GM18873 (cell line): ENCODE results near the gene CCNL2.
"Not testable (repeated sequence)": the region's sequence is repeated elsewhere in the genome, so short reads cannot be mapped to it uniquely, and the experiment has no call there.

ENCODE experiments used
- ATAC-seq: cut with Tn5 transposase; IDR thresholded peaks from one replicate; pipeline ENCODE4 v1.9.1; 2021; ENCODE audit warnings: mild to moderate bottlenecking, moderate library complexity, moderate number of reproducible peaks; ENCODE audit not compliant: unreplicated experiment, low FRiP score

CCNL2 gene

DNA sequence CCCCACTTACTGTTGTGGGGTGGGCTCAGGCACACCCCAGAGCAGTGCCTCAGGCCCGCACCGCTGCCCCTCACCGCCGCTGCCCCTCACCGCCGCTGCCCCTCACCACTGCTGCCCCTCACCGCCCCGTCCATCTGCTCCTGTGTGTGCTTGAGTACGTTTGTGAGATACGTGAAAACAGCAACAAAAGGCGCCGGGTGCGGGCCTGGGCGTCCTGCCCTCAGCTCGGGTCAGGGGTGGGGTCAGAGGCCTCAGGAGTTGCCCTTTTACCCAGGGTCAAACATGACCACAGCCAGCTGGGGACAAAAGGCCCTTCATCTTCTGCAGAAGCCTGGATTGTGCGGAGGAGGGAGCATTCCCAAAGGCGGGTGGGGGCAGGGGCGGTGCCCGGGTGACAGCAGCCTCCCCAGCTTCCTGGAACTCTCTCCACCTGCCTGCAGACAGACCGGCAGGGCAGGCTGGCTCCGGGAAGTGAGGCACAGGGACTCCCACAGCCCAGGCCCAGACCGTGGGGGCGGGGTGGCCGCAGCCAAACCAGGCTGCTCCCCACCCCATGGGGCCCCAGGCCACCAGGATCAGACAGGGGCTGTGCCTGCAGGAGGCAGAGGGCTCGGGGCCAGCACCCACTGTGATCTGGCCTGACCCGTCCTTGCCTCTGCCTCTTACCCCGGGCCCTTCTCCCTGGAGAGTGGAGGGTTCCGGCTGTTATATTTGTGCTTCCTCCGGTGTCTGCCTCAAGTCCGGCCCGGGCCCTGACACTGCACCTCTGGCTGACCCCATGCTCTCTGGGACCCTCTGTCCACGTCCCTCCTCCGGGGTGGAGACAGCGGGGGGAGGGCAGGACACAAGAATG is 34.0 kb upstream of the CCNL2 start:
- no peak for ATAC-seq

DNA sequence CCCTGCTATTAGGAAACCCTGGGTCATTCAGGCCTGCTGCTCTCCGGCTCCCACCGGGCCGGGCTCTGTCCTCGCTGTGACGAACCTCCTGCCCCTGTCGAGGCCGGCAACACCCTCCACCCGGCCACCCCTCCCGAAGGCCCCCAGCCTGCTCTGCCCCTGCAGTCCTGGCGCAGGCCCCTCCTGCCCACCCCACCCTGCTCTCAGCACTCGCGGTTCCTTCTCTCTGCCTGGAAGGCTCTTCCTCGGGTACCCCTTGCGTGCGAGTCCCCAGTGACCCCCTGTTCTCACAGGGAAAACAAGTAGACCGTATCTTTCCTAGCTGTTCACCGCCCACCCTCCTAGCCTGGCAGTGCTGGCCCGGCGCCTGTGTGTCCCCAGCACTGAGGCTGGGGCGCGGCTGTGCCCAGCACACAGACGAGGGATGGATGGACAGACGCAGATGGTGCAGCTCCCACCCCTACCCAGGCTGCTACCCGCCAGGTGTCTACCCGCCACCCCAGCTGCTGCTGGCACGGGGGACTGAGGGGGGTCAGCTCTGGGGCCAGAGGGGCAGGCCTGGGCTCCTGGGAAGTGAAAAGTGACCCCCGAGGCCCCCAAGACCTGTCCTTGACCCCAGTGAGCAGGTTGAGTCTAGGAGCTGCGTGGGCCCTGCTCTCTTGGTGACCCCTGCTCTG is 33.3 kb upstream of the CCNL2 start:
- no peak for ATAC-seq

DNA sequence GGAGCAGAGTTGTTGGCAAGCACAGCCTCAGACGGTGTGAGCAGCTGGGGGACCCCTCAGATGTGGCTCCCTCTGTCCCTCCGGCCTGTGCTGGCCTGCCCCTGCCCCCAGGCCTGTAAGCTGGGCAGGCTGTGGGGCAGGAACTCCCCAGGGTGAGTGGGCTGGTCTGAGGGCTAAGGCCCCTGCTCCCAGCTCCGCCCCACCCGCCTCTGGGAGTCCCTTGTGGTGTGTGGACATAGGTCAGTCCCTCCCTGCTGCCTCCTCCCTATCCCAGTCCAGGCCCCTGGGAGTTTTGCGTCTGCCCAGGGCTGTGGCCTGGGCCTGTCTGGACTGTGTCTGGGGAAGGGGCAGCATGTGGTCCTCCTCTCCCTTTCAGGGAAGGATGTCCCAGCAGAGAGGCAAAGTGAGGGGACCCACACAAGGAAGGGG is 32.7 kb upstream of the CCNL2 start:
- ATAC-seq = no peak

DNA sequence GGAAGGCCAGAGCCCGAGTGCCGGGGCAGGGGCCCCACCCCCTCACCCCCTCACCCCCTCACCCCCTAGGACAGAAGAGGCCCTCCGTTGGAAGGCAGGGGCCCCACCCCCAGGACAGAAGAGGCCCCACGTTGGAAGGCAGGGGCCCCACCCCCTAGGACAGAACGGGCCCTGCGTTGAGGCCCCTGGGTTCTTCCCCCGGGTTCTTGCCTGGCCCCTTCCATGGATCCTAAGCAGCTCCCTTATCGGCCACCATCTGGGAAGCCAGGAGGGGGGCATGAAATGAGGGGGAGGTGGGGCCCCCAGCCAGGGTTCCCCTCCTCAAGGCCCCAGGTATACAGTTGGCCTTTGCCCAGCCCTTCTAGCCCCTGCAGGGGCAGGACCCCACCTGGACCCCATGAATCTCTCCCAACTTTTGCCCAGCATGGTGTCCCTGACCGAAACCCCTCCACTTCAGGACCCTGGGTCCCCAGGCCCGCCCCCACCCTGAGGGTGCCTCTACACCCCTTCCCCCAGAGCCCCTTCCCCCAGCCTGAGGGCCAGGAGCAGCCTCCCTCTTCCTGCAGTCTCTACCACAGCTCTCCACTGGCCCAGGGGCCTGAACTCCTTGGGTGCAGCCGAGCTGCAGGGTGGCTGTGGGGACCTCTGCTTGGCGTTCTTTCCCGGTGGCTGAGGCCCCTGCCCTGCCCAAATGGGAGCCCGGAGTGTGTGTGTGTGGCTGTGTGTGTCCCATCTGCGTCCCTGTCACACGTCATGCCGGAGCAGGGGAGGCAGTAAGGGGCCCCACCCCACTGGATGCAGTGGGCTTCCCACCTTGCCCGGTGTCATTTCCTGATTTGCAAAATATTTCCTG is 32.1 kb upstream of the CCNL2 start:
- no peak for ATAC-seq

DNA sequence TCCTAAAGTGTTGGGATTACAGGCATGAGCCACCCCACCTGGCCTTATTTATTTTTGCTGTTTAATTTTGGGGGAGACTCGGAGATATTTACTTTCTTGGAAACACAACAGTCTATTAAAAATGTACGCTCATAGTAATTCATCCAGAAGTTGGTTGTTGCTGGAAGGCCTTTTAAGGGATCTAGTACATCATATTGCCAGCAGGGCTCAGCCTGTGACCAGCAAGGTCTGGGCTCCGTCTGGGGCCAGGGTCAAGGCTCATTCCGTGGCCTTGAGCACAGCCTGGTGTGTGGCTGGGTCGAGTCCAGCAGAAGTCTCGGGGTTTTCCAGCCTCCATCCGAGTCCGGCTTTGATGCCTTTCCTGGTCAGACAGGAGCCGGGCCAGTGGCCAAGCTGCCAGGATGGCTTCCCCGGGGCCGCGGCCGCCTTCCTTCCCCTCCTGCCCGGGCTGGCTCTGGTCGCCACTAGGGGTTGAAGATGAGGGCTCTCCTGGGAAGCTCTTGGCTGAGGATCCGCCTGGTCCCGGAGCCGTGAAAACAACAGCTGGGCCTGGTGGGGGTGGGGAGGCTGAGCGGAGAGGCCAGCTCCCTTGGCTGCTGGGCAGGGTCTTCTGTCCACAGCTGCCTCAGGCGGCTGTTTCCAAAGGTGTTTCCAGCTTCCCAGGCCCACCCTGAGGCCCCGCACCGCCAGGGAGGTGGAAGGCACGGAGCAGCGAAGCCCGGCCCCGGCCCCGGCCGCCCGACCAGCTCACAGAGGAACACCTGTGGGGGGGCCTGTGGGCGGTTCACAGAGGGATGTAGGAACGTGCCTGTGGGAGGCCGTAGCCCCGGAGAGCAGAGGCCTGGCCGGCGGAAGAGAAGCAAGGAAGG is 31.2 kb upstream of the CCNL2 start:
- no peak for ATAC-seq

DNA sequence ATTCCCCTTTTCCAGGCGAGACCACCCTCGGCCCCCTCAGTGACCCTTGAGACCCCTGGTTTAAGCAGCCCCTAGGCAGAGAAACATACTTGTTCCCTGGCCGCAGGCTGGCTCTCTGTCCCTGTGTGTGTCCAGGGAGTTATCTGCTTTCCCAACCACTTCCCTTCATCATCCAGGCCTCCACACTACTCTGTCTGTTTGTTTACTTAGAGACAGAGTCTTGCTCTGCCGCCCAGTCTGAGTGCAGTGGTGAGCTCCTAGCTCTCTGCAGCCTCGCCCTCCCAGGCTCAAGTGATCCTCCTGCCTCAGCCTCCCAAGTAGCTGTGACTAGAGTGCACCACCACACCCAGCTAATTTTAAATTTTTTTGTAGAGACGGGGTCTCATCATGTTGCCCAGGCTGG is 30.5 kb upstream of the CCNL2 start:
- ATAC-seq = no peak

DNA sequence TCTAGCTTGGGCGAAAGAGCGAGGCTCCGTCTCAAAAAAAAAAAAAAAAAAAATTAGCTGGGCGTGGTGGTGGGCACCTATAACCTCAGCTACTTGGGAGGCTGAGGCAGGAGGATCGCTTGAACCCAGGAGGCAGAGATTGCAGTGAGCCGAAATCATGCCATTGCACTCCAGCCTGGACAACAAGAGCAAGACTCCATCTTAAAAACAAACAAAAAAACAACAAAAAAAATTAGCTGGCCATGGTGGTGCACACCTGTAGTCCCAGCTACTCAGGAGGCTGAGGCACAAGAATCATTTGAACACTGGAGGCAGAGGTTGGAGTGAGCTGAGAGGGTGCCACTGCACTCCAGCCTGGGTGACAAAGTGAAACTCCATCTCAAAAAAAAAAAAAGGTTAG is 29.8 kb upstream of the CCNL2 start:
- not testable (repeated sequence) for ATAC-seq

DNA sequence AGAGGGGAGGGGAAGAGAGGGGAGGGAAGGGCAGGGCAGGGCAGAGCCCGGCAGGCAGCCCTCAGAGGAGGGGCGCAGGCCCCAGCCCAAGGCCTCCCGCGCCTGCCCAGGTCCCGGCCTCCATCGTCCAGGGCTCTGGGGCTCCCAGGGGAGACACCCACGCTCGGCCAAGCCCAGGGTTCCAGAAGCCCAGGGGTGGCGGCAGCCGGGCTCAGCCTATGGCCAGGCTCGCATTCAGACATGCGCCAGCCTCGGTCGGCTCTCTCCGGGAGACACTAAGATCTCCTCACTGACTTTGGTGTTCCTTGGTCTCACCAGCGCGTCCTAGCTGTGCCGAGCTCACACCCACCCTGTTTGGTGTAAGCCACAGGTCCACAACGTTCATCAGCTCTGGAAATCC is 29.0 kb upstream of the CCNL2 start:
- no peak for ATAC-seq

DNA sequence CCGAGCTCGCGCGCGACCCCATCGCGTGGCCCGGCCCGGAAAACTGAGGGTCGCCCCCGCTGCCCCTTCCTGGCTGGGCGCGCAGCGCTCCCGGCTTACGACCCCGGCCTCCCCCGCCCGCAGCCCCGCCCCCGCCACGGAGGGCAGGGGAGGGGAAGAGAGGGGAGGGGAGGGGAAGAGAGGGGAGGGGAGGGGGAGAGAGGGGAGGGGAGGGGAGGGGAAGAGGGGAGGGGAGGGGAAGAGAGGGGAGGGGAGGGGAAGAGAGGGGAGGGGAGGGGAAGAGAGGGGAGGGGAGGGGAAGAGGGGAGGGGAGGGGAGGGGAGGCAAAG is 28.6 kb upstream of the CCNL2 start:
- ATAC-seq = no peak

DNA sequence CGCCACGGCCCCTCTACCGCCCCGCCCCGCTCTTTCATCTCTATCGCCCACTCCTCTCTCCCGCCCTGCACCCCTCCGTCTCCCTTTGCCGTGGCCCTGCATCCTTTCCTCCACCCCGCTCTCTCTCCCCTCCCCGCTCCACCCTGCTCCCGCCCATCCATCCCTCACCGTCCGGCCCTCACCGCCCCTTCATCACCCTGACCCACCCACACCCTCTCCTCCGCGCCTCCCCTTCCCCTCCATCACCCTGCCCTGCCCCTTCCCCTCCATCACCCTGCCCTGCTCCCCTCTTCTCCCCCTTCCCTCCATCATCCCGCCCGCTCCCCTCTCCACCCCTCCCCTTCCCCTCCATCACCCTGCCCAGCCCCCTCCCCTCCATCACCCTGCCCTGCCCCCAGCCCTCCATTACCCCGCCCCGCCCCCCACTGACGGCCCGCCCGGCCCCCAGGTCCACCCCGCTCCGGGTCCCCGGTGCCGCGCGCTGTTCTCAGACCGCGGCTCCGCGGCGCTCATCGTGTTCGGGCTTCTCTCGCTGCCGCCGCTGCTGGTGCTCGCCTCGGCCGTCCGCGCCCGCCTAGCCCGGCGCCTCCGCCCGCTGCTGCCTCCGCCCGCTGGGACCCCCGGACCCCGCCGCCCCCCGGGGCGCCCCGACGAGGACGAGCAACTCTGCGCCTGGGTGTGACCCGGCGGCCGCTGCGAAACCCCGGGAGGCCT is 28.1 kb upstream of the CCNL2 start:
- no peak for ATAC-seq

DNA sequence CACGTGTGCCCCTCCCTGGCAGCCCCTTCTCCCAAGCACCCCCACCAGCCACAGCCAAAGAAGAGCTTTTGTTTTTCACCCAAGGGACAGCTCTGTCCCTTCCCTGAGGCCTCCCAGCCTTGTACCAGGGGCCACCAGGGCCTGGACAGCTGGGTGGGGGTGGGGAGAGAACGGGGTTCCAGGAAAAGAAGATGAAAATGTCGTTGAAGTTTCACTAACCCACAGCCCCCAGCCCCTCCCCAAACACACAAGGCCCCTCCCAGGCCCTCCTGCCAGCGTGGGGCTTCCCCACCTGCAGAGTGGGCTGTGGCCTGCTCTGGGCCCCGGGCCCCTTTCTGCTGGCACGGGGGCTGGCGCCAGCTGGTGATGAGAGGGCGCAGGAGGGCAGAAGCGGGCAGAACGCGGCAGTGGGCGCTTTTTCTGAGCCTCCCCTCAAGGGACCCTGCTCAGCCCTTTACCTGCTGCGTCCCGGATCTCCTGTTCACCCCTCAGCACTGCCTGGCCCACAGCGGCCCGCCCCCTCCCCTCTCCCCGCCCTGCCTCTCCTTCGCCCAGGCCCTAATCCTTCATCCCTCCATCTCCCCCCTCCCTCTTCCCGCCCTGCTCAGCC is 27.5 kb upstream of the CCNL2 start:
- ATAC-seq = no peak

DNA sequence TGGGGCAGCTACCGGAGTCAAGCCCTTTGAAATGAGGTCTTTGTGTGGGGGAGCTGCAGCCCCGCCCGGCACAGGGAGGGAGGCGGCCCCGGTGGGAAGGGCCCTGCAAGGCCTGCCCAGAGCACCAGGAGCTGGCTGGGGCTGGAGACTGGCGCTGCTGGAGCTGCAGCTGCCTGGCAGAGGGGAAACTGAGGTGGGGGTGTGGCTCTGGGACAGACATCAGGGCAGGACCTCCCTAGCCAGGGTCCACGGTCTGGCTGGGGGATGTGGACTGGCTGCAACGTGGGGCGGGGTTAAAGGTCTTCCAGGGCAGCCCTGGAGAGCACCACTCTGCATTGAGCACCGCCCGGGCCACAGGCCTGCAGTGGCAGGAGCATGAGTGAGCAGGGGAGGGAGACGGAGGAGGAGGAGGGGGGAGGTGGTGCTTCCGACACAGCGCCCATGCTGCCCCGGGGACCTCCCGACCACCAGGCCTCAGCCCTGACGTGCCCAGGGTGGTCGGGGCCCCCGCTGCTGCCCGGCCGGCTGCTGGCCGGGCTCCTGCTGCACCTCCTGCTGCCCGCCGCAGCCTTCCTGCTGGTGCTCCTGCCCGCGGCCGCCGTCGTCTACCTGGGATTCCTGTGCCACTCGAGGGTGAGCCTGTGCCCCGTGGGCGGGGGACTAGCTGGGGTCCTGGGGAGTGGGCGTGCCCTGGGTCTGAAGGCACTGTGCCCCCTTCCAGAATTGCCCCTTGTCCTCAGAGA is 26.8 kb upstream of the CCNL2 start:
- no peak for ATAC-seq

DNA sequence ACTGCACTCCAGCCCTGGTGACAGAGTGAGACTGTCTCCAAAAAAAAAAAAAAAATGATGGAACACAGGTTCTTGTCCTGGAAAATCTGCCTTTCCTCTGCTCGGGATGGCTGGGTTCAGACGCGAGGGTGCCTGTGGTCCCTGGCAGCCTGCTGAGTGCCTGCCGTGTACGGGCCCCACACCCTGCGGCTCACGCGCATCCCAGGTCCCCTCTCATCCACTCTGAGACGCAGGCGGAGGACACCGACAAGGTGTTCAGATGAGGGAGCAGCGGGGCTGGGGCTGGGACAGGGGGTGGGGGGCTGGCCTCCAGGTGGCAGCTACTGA is 26.3 kb upstream of the CCNL2 start:
- no peak for ATAC-seq

DNA sequence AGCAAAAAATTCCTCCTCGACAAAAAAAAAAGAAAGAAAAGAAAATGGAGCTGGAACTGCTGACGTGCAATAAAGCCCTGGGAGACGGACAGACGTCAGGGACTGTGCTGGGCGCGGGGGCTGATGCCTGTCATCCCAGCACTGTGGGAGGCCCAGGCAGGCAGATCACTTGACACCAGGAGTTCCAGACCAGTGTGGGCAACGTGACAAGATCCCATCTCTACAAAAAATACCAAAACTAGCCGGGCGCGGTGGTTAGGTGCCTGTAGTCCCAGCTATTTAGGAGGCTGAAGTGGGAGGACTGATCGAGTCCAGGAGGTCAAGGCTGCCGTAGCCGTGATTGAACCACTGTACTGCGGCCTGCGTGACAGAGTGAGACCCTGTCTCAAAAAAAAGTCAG is 25.6 kb upstream of the CCNL2 start:
- ATAC-seq = no peak

DNA sequence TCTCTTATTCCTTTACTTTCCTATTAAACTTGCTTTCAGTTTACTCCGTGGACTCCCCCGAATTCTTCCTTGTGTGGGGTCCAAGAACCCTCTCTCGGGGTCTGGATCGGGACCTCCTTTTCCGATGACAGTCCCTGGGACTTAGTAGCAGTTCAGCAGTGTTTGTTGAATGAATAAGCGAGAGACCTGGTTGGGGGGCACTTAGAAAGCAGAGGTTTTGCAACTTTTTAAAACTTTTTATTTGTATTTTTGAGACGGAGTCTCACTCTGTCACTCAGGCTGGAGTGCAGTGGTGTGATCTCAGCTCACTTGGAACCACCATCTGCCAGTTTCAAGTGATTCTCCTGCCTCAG is 24.1 kb upstream of the CCNL2 start:
- no peak for ATAC-seq

DNA sequence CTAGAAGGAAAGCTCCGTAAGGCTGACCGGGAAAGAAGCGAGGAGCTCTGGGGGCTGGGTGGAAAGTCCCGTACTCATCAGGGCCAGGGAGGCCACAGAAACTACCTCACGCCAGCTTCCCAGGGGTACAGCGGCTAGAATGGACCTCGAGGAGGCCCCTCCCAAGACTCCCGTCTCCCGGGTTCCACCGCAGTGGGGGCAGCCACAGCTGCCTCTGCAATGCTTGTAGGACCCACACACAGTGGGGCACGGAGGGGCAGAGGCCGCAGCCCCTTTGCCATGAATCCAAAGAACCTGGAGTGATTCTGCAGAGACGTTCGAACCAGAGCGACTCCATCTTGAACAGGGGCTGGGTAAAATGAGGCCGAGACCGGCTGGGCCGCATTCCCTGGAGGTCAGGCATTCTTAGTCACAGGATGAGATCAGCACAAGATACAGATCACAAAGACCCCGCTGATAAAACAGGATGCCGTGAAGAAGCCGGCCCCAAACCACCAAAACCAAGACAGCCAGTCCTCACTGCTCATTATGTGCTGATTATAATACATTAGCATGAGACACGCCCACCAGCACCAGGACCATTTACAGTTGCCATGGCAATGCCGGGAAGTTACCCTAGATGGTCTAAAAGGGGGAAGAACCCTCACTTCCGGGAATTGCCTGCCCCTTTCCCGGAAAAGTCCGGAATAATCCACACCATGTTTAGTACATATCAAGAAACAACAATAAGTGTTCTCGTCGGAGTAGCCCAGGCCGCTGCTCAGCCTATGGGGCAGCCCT is 23.5 kb upstream of the CCNL2 start:
- no peak for ATAC-seq

DNA sequence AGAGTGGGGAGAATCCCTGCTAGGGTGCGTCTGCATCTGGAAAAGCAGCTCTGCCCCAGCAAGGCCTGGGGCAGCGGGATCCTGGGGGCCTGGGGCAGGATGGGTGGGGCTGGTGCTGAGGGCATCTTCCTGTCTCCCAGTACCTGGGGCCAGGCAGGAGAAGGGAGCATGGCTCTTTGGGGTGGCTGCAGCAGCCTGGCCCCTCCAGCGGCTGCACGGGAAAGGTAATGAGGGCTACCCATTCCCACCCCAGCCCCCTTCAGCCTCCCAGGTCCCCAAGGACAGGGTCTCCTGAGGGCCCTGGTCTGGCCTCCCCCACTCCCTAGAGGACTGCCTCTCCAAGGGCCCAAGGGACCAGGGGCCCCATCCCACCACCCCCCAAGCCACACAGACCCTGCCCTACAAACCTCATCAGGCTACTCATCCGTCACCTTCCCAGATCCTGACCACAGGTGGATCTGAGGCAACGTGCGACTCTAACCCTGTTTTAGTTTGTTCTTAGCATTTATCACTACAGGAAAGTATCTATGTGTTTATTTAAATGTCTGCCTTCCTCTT is 22.9 kb upstream of the CCNL2 start:
- no peak for ATAC-seq
